GM10248 (cell line): ENCODE data around the gene GLS.

ENCODE experiments used
- CTCF ChIA-PET: fragments of 300-600 bp; sonication (Branson Sonifier 250); formaldehyde crosslinking; extraction: SDS; loops from one replicate; lab custom pipeline; 2021; ENCODE audit warnings: antibody characterized with exemption; lab: Yijun Ruan, JAX
- POLR2A ChIA-PET: fragments of 350-650 bp; sonication (Branson Sonifier 250); formaldehyde crosslinking; extraction: SDS; loops from one replicate; lab custom pipeline; 2020; ENCODE audit warnings: antibody characterized with exemption; lab: Yijun Ruan, JAX
- DNase-seq: peaks from one replicate; pipeline ENCODE4 v3.0.0; 2012; ENCODE audit errors: extremely low spot score
- CTCF ChIP-seq: IDR thresholded peaks from 2 replicates; pipeline ENCODE4 v1.5.1; 2012; ENCODE audit warnings: mild to moderate bottlenecking, low read depth; ENCODE audit errors: extremely low read depth, missing control alignments, control extremely low read depth

The GLS gene

GRCh38 chr2:191003405-191004309, 123.0 kb downstream of the GLS start:
- ChIA-PET CTCF (no interaction called here), POLR2A (no interaction called here)
- TF ChIP-seq CTCF = no peak
- no peak for DNase-seq

DNA sequence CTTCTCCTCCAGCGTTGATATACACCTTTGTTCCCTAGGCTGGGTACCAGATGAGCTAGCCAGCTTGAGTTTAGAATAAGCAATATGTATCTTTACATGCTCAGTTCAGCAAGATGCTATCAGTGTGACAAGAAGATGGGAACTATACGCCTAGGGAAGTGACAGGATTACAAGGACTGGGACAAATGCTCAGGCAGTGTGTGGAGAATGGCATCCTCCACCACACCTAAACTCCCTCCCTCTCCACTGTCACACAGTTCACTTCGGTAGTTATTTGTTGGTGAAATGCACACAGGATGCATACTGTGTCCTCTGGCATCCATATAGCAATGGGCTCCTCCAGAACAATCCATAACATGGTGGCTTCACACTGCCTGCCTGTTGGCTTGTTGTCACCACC, 125.7 kb downstream of the GLS start:
- ChIA-PET POLR2A (no interaction called here), CTCF (interaction anchor here (0.9 to 1.7 kb wide), 2 partner anchors 16 to 27 kb away, joined by 3 read pairs; no protein-coding TSS in a partner anchor)
- TF ChIP-seq CTCF = no peak
- DNase-seq = no peak

DNA sequence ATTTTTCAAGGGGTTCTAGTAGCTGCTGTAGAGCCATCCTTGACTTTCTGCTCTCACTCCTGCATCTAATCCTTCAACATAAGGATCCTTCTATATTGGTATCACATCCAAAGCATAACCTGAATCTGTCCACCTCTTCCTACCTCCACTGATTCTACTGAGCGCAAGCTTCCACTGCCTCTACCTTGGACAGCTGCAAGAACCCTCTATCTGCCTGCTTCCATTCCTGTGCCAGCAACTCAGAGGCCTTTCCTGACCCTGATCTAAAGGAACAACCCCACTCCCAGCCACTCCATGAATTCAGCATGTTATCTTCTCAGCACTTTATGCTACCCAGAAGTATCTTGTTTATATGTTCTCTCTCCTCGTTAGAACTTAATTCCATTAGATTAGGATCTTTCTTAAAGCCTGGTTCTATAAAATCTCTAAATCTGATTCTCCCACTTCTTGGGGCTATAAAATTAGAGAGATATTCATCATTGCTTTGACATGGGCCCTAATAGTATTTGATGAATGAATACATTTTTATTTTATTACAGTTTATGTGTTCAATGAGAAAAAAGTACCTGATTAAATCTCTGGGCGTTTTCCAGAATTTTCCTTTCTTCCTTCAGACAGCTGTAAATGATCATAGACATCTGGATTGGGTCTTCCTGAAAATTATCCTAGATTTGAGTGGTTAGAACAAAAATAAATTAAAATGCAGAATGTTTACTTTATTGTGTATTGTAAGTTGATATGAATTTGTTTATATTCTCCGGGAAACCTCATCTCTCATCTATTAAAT, 126.6 kb downstream of the GLS start:
- DNase-seq = no peak
- POLR2A ChIA-PET = no interaction called here
- no peak for TF ChIP-seq CTCF
- CTCF ChIA-PET = interaction anchor here (1.3 kb wide), 1 partner anchor 60 kb away, joined by 3 read pairs; no protein-coding TSS in a partner anchor

GRCh38 chr2:191008286-191008685, 127.7 kb downstream of the GLS start:
- no peak for TF ChIP-seq CTCF
- POLR2A ChIA-PET = no interaction called here
- no peak for DNase-seq
- CTCF ChIA-PET = interaction anchor here (1.3 kb wide), 1 partner anchor 61 kb away, joined by 3 read pairs; no protein-coding TSS in a partner anchor

GRCh38 chr2:191009541-191010374, 129.1 kb downstream of the GLS start:
- no peak for TF ChIP-seq CTCF
- DNase-seq = no peak
- ChIA-PET POLR2A (no interaction called here), CTCF (no interaction called here)
